GM23338 (cell line): ENCODE results near the gene ST6GALNAC4. TPM values are rescaled to one million over a fixed set of nuclear protein-coding genes. Genes with fewer than 3 reads are reported as not detected.

ENCODE experiments used
- POLR2AphosphoS5 ChIP-seq: IDR thresholded peaks from 2 replicates; pipeline ENCODE4 v1.6.1; 2016; ENCODE audit warnings: antibody characterized with exemption, low read depth
- REST ChIP-seq: IDR thresholded peaks from one replicate; pipeline ENCODE4 v1.6.1; 2018; ENCODE audit warnings: antibody characterized with exemption; ENCODE audit not compliant: unreplicated experiment
- polyA plus RNA-seq: library from polyadenylated mRNA; unstranded; fragments of >200 nt; fragmentation: Nextera tagmentation; extraction: Ambion mirVana; gene quantifications from 2 replicates; pipeline ENCODE4 v1.2.1, GENCODE V29; 2016
- total RNA-seq: library from RNA; depleted of rRNA; stranded (reverse); fragments of >200 nt; shearing (Covaris generic); gene quantifications from 2 replicates; pipeline ENCODE4 v1.2.3, GENCODE V29; 2014
- TF ChIP-seq, protein P1 (sequence below): fragments of 250-450 bp; sonication (Bioruptor Pico); IDR thresholded peaks from 2 replicates; pipeline ENCODE4 v1.5.0; 2020; ENCODE audit warnings: mild to moderate bottlenecking, moderate library complexity

The ST6GALNAC4 gene
- total and polyA plus RNA-seq, 2 experiments from 2014 or later = 8.1 to 35.3 TPM

- TF ChIP-seq, protein P1, sequence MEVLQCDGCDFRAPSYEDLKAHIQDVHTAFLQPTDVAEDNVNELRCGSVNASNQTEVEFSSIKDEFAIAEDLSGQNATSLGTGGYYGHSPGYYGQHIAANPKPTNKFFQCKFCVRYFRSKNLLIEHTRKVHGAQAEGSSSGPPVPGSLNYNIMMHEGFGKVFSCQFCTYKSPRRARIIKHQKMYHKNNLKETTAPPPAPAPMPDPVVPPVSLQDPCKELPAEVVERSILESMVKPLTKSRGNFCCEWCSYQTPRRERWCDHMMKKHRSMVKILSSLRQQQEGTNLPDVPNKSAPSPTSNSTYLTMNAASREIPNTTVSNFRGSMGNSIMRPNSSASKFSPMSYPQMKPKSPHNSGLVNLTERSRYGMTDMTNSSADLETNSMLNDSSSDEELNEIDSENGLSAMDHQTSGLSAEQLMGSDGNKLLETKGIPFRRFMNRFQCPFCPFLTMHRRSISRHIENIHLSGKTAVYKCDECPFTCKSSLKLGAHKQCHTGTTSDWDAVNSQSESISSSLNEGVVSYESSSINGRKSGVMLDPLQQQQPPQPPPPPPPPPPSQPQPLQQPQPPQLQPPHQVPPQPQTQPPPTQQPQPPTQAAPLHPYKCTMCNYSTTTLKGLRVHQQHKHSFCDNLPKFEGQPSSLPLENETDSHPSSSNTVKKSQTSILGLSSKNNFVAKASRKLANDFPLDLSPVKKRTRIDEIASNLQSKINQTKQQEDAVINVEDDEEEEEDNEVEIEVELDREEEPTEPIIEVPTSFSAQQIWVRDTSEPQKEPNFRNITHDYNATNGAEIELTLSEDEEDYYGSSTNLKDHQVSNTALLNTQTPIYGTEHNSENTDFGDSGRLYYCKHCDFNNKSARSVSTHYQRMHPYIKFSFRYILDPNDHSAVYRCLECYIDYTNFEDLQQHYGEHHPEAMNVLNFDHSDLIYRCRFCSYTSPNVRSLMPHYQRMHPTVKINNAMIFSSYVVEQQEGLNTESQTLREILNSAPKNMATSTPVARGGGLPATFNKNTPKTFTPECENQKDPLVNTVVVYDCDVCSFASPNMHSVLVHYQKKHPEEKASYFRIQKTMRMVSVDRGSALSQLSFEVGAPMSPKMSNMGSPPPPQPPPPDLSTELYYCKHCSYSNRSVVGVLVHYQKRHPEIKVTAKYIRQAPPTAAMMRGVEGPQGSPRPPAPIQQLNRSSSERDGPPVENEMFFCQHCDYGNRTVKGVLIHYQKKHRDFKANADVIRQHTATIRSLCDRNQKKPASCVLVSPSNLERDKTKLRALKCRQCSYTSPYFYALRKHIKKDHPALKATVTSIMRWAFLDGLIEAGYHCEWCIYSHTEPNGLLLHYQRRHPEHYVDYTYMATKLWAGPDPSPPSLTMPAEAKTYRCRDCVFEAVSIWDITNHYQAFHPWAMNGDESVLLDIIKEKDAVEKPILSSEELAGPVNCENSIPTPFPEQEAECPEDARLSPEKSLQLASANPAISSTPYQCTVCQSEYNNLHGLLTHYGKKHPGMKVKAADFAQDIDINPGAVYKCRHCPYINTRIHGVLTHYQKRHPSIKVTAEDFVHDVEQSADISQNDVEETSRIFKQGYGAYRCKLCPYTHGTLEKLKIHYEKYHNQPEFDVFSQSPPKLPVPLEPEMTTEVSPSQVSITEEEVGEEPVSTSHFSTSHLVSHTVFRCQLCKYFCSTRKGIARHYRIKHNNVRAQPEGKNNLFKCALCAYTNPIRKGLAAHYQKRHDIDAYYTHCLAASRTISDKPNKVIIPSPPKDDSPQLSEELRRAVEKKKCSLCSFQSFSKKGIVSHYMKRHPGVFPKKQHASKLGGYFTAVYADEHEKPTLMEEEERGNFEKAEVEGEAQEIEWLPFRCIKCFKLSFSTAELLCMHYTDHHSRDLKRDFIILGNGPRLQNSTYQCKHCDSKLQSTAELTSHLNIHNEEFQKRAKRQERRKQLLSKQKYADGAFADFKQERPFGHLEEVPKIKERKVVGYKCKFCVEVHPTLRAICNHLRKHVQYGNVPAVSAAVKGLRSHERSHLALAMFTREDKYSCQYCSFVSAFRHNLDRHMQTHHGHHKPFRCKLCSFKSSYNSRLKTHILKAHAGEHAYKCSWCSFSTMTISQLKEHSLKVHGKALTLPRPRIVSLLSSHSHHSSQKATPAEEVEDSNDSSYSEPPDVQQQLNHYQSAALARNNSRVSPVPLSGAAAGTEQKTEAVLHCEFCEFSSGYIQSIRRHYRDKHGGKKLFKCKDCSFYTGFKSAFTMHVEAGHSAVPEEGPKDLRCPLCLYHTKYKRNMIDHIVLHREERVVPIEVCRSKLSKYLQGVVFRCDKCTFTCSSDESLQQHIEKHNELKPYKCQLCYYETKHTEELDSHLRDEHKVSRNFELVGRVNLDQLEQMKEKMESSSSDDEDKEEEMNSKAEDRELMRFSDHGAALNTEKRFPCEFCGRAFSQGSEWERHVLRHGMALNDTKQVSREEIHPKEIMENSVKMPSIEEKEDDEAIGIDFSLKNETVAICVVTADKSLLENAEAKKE (CRISPR knock-in tag) = no peak
- TF ChIP-seq POLR2AphosphoS5 (no peak), REST (no peak)
Measured at GRCh38 chr9:127868278-127868902, 48.5 kb downstream of the ST6GALNAC4 start (continued).
